Measurements from ENCODE around the gene LMBR1.

- TF ChIP-seq SUZ12 (IDR thresholded peaks at IDR 0.05) (no peak), FOXM1 (IDR thresholded peaks at IDR 0.05; ENCODE audit: borderline replicate concordance) (no peak), NFRKB (IDR thresholded peaks at IDR 0.05) (no peak), SP1 (IDR thresholded peaks at IDR 0.05) (no peak), ZNF384 (IDR thresholded peaks at IDR 0.05) (no peak), TARDBP (IDR thresholded peaks at IDR 0.05) (no peak), HDGF (IDR thresholded peaks at IDR 0.05; ENCODE audit: borderline replicate concordance) (no peak), BHLHE40 (IDR thresholded peaks at IDR 0.05; ENCODE audit: borderline replicate concordance) (no peak), LEF1 (IDR thresholded peaks at IDR 0.05; ENCODE audit: borderline replicate concordance) (no peak), FOXA1 (IDR thresholded peaks at IDR 0.05) (no peak), CTBP1 (IDR thresholded peaks at IDR 0.05; ENCODE audit: borderline replicate concordance) (no peak), FOXK2 (IDR thresholded peaks at IDR 0.05) (no peak)
Observed at GRCh38 chr7:156906200-156906649, 13.2 kb upstream of the LMBR1 start.
